ENCODE data around the gene HMGCL. TPM values are rescaled to one million over a fixed set of nuclear protein-coding genes. Genes with fewer than 3 reads are reported as not detected.
"Not testable (repeated sequence)": the region's sequence is repeated elsewhere in the genome, so short reads cannot be mapped to it uniquely, and the experiment has no call there.

The HMGCL gene
- total RNA-seq, 2 experiments from 2014 or later, result 23.8 to 29.0 TPM

- Mint-ChIP-seq H3K4me3 (peak overlapping the region; percentile 41), H3K36me3 (peaks cover 1% of the 10 kb centered on the region), H3K4me1 (peaks cover 13% of the 10 kb centered on the region), H3K27ac (peak overlapping the region; percentile 24), H3K27me3 (no peaks in the 10 kb centered on the region), H3K9me3 (ENCODE audit: low read depth) (no peaks in the 10 kb centered on the region)
- ATAC-seq (no peak), DNase-seq (no peak)
- CTCF ChIA-PET, result interaction anchor here (0.8 to 5.1 kb wide), 7 partner anchors 9 to 108 kb away, joined by 3 to 44 read pairs (median 5); partner anchors contain the start of genes FUCA1 and LYPLA2
These were observed 23.4 kb downstream of the HMGCL start for GRCh38 chr1:23801876-23802275.

GRCh38 chr1:23801338-23801748 lies 23.9 kb downstream of the HMGCL start:
- peaks cover 13% of the 10 kb centered on the region for H3K4me1 Mint-ChIP-seq
- peak overlapping the region; percentile 86 for H3K4me3 Mint-ChIP-seq
- no peaks in the 10 kb centered on the region for H3K27me3 Mint-ChIP-seq
- ATAC-seq (no peak), DNase-seq (no peak)
- no peaks in the 10 kb centered on the region for H3K9me3 Mint-ChIP-seq (ENCODE audit: low read depth)
- H3K36me3 Mint-ChIP-seq, result peaks cover 1% of the 10 kb centered on the region
- CTCF ChIA-PET, result interaction anchor here (0.7 to 5.1 kb wide), 8 partner anchors 10 to 260 kb away, joined by 3 to 44 read pairs (median 6); partner anchors contain the start of gene LYPLA2
- peak overlapping the region; percentile 88 for H3K27ac Mint-ChIP-seq

GRCh38 chr1:23800400-23801337 lies 24.6 kb downstream of the HMGCL start, which contains the start of gene GALE:
TSS of gene GALE (minus strand) at chr1:23800754. CDS start at chr1:23799007, 1,747 bp downstream.
- peak; percentile 92 for ATAC-seq
- CTCF ChIA-PET, result interaction anchor here (0.6 to 5.1 kb wide), 11 partner anchors 10 to 783 kb away, joined by 3 to 44 read pairs (median 5); partner anchors contain the start of genes LYPLA2 and RPL11
- peaks cover 1% of the 10 kb centered on the region for H3K36me3 Mint-ChIP-seq
- H3K4me1 Mint-ChIP-seq, result peaks cover 13% of the 10 kb centered on the region
- H3K9me3 Mint-ChIP-seq (ENCODE audit: low read depth), result no peaks in the 10 kb centered on the region
- peak within 1 kb of the TSS; percentile 86 for H3K4me3 Mint-ChIP-seq
- peak within 1 kb of the TSS; percentile 88 for H3K27ac Mint-ChIP-seq
- peak; percentile 98 for DNase-seq
- H3K27me3 Mint-ChIP-seq, result no peaks in the 10 kb centered on the region

GRCh38 chr1:23799570-23800399 lies 25.4 kb downstream of the HMGCL start:
- CTCF ChIA-PET, result interaction anchor here (0.6 to 5.1 kb wide), 11 partner anchors 9 to 783 kb away, joined by 3 to 44 read pairs (median 4); partner anchors contain the start of genes LYPLA2, PITHD1 and RPL11
- DNase-seq, result peak; percentile 73
- Mint-ChIP-seq H3K36me3 (peaks cover 3% of the 10 kb centered on the region), H3K4me3 (peak overlapping the region; percentile 86), H3K27ac (peak overlapping the region; percentile 88), H3K9me3 (ENCODE audit: low read depth) (no peaks in the 10 kb centered on the region), H3K27me3 (no peaks in the 10 kb centered on the region), H3K4me1 (peaks cover 13% of the 10 kb centered on the region)
- ATAC-seq, result peak; percentile 12

- DNase-seq, result no peak
- CTCF ChIA-PET, result interaction anchor here (0.9 to 5.1 kb wide), 6 partner anchors 8 to 118 kb away, joined by 3 to 44 read pairs (median 13); partner anchors contain the start of genes LYPLA2 and PITHD1
- Mint-ChIP-seq H3K4me3 (peak overlapping the region; percentile 86), H3K27me3 (no peaks in the 10 kb centered on the region), H3K36me3 (peaks cover 2% of the 10 kb centered on the region), H3K27ac (peak overlapping the region; percentile 88), H3K4me1 (peaks cover 13% of the 10 kb centered on the region), H3K9me3 (ENCODE audit: low read depth) (no peaks in the 10 kb centered on the region)
- ATAC-seq, result no peak
These were observed 26.0 kb downstream of the HMGCL start for GRCh38 chr1:23799255-23799569.

GRCh38 chr1:23798662-23799142 lies 26.5 kb downstream of the HMGCL start:
- ATAC-seq (no peak), DNase-seq (peak; percentile 45)
- Mint-ChIP-seq H3K27ac (peak overlapping the region; percentile 88), H3K9me3 (ENCODE audit: low read depth) (no peaks in the 10 kb centered on the region), H3K4me3 (peak overlapping the region; percentile 86), H3K4me1 (peaks cover 13% of the 10 kb centered on the region), H3K27me3 (no peaks in the 10 kb centered on the region), H3K36me3 (peaks cover 2% of the 10 kb centered on the region)
- CTCF ChIA-PET, result interaction anchor here (0.9 to 5.1 kb wide), 5 partner anchors 8 to 27 kb away, joined by 3 to 44 read pairs (median 22); partner anchors contain the start of gene LYPLA2

GRCh38 chr1:23797478-23798448 lies 27.5 kb downstream of the HMGCL start:
- H3K27ac Mint-ChIP-seq, result no peak overlapping the region
- H3K4me1 Mint-ChIP-seq, result peaks cover 15% of the 10 kb centered on the region
- no peaks in the 10 kb centered on the region for H3K27me3 Mint-ChIP-seq
- DNase-seq (no peak), ATAC-seq (no peak)
- H3K36me3 Mint-ChIP-seq, result peaks cover 2% of the 10 kb centered on the region
- H3K4me3 Mint-ChIP-seq, result no peak overlapping the region
- H3K9me3 Mint-ChIP-seq (ENCODE audit: low read depth), result no peaks in the 10 kb centered on the region
- CTCF ChIA-PET, result interaction anchor here (0.8 to 5.1 kb wide), 4 partner anchors 13 to 26 kb away, joined by 3 to 44 read pairs (median 18); no protein-coding TSS in a partner anchor

GRCh38 chr1:23796466-23797271 lies 28.6 kb downstream of the HMGCL start:
- CTCF ChIA-PET, result interaction anchor here (0.8 to 1.3 kb wide), 2 partner anchors 22 to 120 kb away, joined by 3 read pairs; no protein-coding TSS in a partner anchor
- ATAC-seq (no peak), DNase-seq (no peak)
- no peaks in the 10 kb centered on the region for H3K9me3 Mint-ChIP-seq (ENCODE audit: low read depth)
- H3K27me3 Mint-ChIP-seq, result no peaks in the 10 kb centered on the region
- peaks cover 2% of the 10 kb centered on the region for H3K36me3 Mint-ChIP-seq
- no peak overlapping the region for H3K27ac Mint-ChIP-seq
- no peak overlapping the region for H3K4me3 Mint-ChIP-seq
- H3K4me1 Mint-ChIP-seq, result peaks cover 17% of the 10 kb centered on the region

GRCh38 chr1:23795676-23796465 lies 29.4 kb downstream of the HMGCL start:
- Mint-ChIP-seq H3K36me3 (peaks cover 2% of the 10 kb centered on the region), H3K27ac (no peak overlapping the region), H3K4me3 (no peak overlapping the region), H3K9me3 (ENCODE audit: low read depth) (no peaks in the 10 kb centered on the region), H3K27me3 (no peaks in the 10 kb centered on the region), H3K4me1 (peaks cover 16% of the 10 kb centered on the region)
- CTCF ChIA-PET, result interaction anchor here (1.3 kb wide), 1 partner anchor 120 kb away, joined by 3 read pairs; no protein-coding TSS in a partner anchor
- ATAC-seq, result no peak
- no peak for DNase-seq

- H3K27me3 Mint-ChIP-seq; H3K36me3 Mint-ChIP-seq; H3K9me3 Mint-ChIP-seq (ENCODE audit: low read depth); H3K27ac Mint-ChIP-seq; H3K4me3 Mint-ChIP-seq; ATAC-seq; DNase-seq; CTCF ChIA-PET: not testable (repeated sequence)
- peaks cover 24% of the 10 kb centered on the region for H3K4me1 Mint-ChIP-seq
These were observed 30.5 kb downstream of the HMGCL start for GRCh38 chr1:23794732-23795182.
